SU-DHL-6 (cell line): Measurements from ENCODE around the gene ORMDL3.

Source experiments
- EZH2phosphoT487 ChIP-seq: fragments of 200-600 bp; sonication (generic), shearing (Covaris generic); conservative IDR thresholded peaks from 2 replicates; pipeline ENCODE4 v1.6.1; 2018; ENCODE audit warnings: mild to moderate bottlenecking, antibody characterized with exemption, low read length, moderate library complexity, mixed read lengths
- TF ChIP-seq, protein P1 (sequence below): fragments of 200-600 bp; sonication (generic); IDR thresholded peaks from one replicate; pipeline ENCODE4 v1.5.1; 2017; ENCODE audit warnings: antibody characterized with exemption, mild to moderate bottlenecking, low read length, moderate library complexity; ENCODE audit not compliant: insufficient read depth, poor library complexity, severe bottlenecking

DNA sequence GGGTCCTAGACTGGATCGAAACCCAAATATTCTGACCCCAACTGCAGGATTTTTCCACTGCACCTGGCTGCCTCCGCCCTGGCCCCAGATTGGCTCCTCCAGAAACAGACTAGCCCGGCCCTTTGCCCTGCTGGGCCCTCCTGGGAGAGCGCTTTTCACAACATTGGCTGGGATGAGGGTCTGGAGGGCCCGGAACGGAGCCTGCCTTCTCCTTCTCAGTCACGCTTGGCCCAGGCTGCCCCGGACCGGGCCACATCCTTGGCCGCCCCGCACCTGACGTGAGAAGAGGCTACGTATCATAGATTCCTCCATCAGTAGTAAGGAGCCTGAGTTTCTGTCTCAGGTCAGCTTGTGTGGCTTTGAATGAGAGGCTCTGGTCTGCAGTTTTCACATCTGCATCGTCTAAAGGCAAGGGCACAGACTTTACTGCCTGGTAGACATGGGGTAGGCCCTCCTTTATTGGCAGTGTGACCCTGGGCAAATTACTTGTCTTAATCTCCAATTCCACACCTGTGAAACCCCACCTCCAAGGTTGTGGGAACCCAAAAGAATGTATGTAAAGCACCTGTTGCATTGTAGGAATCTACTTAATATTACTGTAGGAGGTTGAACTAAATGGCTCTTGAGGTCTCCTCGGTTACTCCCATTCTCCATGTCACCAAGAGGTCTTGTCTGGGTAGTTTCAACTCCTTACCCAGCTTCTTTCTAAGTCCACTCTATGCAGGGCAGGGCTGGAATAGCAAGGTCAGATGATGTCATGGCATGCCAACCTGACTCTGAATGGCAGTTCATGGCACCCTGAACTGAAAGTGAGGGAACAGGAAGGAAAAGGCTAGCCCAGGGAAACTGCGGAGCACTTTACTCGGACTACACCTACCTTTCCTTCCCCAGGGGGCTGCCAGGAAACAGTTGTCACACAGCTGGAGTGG is 792 bp upstream of the ORMDL3 start:
- TF ChIP-seq, protein P1, sequence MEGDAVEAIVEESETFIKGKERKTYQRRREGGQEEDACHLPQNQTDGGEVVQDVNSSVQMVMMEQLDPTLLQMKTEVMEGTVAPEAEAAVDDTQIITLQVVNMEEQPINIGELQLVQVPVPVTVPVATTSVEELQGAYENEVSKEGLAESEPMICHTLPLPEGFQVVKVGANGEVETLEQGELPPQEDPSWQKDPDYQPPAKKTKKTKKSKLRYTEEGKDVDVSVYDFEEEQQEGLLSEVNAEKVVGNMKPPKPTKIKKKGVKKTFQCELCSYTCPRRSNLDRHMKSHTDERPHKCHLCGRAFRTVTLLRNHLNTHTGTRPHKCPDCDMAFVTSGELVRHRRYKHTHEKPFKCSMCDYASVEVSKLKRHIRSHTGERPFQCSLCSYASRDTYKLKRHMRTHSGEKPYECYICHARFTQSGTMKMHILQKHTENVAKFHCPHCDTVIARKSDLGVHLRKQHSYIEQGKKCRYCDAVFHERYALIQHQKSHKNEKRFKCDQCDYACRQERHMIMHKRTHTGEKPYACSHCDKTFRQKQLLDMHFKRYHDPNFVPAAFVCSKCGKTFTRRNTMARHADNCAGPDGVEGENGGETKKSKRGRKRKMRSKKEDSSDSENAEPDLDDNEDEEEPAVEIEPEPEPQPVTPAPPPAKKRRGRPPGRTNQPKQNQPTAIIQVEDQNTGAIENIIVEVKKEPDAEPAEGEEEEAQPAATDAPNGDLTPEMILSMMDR, result no peak
- no peak for TF ChIP-seq EZH2phosphoT487
